Stimulated activated CD4-positive, alpha-beta T cell treated with anti-CD3 and anti-CD28 coated beads, Interleukin-2, amount 100 ng/mL, for 24 hours (primary cell): Measurements from ENCODE around the gene C5.

Experiments used
- DNase-seq, 2 donors: peaks; one replicate each; pipeline ENCODE4 v3.0.0-alpha.2; 2020

The C5 gene

DNA sequence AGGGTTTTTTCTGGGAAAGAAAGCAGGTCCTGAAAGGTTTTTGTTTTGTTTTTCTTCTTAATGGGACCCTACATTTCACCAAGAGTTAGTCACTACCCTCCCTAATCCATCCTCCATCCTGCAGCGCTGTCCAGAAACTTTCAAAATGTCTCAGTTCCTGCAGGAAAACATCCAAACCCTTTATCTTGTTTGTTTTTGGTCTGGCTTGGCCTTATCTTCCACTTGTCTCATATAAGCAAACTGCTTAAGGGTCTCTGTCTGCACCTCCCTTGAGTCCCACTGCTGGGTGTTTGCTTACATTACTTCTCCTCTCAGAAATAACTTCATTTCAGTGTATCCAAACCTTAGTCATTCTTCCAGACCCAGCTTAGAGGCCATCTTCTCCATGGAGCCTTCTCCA, 112.5 kb downstream of the C5 start:
- no peak for DNase-seq

- DNase-seq: no peak
These were observed 112.9 kb downstream of the C5 start for GRCh38 chr9:120937127-120937526.

DNA sequence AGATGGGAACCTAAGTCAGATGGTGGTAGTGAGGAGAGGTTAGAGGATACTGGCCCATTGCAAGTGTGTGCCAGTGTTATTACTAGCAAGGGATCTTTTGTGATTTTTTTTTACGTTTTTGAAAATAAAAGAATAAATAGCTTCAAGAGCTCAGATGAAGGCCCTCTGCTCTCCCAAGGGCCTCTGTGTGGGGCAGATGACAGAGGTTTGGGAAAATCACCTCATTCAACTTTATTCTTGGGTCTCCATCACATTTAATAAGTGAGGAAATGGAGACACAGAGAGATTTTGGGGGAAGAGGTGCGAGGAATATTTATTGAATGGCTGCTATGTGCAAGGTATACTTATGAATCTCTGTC, 113.3 kb downstream of the C5 start:
- DNase-seq: no peak

GRCh38 chr9:120936011-120936763, 113.9 kb downstream of the C5 start:
- peak; percentile 95 to 97 for DNase-seq

DNA sequence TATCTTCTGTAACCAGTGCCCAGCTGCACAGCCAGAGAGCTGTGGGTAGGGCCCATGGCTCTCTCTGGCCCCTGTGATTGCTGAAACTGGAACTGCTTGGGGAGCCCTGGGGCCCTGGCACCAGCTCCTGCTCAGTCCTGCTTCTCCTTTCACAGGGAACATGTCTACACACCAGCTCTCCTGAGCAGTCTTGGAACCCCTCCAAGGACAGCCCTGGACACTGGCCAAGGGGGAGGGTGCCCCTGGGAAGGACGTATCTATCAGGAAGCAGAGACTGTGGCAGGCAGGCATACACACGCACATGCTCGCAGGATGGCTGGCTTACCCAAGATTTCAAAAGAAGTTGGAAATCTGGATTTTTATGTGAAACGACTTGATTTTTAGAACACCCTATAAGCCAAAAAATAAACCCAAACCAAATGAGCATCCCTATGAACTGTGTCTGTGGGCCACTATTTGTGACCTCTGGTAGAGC, 114.7 kb downstream of the C5 start:
- peak in 1 of 2 donors; percentile 22 for DNase-seq

- DNase-seq: no peak
These were observed 115.8 kb downstream of the C5 start for GRCh38 chr9:120934281-120934680.

DNA sequence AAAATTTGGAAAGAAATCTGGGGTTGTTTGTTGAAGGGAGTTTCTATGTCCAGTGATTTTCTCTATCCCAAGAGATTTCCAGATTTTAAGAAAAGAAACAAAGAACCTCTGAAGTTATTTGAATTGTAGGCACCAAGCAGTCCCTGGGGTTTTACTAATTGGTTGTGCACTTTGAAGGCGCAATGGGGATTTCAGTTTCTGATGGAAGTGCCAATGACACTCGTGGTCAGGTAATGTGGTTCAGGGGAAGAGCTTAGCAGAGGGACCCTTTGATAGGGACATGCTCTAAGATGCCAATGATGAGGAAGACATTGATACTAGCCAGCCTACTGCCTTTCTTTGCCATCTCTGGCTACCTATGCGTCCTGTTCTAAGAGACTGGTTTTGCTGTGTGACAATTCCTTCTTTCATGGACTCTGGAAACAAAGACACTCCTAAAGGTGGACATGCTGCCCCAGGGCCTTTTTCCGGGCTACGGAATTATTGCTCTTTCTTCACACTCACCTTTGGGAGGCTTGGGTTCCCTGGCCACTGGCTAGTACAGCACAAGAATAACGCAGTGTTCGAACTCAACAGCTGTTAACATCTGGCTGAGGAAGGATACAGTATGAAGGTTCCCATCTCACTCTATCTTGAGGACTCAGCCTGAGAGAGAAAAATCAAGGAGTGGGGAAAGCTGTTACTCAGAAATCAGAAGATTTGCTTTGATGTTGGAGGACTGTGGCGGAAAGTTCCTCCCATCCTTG, 116.6 kb downstream of the C5 start:
- no peak for DNase-seq

- DNase-seq: peak in 1 of 2 donors; percentile 27
These were observed 117.8 kb downstream of the C5 start for GRCh38 chr9:120932086-120932823.

DNA sequence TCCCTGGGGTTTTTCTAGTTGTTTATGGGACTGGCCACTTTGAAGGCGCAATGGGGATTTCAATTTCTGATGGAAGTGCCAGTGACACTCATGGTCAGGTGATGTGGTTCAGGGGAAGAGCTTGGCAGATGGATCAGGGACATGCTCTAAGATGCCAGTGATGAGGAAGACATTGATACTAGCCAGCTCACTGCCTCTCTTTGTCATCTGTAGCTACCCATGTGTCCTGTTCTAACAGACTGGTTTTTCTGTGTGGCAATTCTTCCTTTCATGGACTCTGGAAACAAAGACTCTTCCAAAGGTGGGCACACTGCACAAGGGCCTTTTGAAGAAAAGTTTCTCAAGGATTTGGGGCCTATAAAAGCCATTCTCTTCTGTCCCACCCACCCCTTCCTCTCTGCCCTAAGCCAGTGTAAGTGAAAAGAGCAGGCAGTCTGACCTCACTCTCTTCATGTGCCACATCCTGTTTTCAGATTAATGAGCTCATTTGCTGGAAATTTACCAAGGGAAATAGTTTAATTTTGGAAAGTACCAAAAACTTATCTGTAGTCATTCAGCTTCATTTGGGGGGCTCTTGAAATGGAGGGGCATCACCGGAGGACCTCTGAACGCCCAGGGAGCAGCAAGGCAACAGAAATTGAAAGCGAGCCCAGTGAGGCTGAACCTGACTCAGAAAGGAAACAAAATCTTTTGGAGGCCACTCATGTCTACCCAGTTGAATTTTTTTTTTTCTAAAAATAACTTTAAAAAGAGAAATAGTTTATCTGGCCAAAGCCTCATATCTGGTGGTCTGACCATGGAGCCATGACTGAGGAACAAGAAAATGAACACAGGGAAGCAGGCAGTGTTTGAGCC, 118.6 kb downstream of the C5 start:
- DNase-seq: peak; percentile 63 to 70

GRCh38 chr9:120929229-120929791, 120.8 kb downstream of the C5 start:
- no peak for DNase-seq

DNA sequence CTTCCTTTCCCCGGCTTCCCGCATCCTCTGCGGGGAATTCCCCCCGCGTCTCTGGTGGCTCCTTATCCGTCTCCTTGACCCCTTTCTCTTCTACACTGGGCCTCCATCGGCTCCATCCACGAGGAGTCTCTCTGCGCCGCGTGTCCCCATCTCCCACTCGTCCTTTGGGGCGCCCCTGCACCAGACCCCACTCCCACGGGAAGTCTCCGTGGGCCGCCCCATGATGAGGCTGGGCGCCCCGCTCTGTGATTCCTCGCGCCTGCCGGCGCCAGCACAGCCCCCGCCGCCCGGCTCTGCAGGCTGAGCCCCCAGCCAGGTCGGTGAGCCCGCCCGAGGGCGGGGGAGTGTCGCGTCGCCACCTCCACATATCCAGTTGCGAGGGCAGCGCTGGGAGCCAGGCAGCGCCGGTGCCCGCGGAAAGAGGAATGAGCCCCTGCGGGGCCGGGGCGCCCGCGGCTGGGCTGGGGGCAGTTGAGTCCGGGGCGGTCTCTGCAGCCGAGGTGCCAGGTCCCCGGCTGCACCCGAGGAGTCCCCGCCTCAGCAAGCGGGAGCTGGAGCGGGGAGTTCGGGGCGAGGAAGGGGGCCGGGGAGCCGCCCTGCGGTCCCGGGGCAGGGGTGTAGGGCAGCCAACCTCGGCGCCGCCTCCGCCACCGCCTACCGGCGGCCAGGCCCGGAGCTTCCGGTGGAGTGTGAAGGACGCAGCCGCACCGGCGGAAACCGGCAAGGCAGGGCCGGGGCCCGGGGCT, 121.4 kb downstream of the C5 start:
- peak; percentile 72 to 80 for DNase-seq

DNA sequence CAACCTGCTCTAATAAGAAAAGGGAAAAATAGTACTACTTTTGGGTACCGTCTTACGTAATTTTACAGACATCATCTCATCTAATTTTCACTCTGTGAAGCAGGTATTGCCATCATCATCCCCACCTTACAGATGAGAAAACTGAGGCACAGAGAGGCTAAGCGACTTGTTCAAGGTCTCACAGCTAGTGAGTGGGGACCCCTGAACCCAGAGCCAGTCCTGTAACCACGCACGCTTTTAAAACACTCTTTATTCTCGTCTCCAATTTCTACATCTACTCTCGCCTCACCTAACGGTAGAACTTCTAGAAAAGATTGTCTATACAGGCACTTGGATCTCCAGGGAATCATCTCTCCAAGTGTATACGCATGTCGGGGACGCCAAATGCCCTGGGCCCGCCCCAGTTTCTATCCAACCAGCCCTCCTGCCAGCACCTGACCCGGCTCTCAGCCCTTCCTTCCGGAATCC, 122.0 kb downstream of the C5 start:
- no peak for DNase-seq

GRCh38 chr9:120927269-120928014, 122.6 kb downstream of the C5 start:
- DNase-seq: peak in 1 of 2 donors; percentile 27

DNA sequence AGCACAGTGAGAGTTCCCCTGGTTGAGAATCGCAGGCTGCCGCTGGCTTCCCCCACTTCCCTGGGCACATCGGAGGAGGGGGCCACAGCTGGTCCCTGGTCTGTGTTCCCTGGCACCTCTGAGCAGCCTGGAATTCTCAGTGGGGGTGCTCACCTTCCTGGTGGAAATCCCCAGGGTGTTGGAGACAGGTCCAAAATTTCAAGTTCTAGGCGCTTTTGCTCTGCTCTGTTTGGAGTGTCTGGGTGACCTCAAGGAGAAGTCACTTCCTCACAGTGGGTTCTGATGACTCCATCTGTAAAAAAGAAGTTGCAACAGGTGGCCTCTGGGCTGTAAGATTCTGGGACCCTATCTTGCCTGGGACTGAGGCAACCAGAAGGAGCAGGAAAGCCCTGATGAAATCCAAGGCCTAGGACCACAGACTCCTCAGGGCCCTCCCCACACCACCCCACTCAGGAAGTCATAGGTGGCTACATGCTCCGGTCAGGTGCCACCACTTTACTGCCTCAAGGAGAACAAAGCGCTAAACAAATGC, 123.6 kb downstream of the C5 start, which contains the start of gene TRAF1:
Gene TRAF1 (minus strand): TSS at position 400 of the 532 bp plus-strand sequence. CDS start 721 bp downstream, outside the sequence.
- no peak for DNase-seq

DNA sequence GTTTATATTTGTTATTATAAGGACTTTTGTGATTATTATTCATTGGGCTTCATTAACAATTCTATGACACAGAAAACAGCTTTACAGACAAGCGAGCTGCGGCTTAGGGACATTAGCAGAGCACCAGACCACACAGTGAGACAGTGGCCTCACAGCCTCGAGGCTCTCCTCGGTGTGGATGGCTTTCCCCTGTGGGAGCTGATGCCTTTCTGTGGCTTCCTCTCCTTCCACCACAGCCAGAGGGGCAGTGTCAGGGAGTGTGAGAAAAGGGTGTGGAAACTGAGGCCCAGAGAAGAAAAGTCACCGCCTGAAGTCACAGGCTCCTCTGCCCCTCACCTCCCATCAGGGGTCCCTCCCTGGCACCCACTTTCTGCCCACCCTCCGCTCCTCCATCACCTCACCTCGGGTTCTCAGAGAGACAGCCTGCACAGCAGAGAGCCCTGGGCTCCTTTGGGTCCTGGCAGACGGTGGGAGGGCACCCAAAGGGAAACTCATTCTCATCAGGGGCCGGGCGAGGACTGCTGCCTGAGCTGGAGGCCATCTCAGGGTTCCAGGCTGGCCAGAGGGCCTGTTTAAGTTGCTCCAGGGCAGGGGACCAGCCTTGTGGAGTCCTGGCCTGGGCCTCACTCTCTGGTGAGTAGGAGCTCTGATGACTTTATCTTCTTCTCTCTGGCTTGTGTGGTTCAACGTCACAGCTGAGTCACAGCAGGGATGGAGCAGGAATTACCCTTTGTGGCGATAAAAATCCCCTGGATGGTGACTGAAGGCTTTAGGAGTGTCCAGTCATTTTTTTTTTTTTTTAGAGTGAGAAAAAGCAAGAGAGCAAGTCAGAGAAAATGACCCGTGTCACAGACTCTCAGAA, 124.3 kb downstream of the C5 start:
- DNase-seq: peak; percentile 82 to 83

DNA sequence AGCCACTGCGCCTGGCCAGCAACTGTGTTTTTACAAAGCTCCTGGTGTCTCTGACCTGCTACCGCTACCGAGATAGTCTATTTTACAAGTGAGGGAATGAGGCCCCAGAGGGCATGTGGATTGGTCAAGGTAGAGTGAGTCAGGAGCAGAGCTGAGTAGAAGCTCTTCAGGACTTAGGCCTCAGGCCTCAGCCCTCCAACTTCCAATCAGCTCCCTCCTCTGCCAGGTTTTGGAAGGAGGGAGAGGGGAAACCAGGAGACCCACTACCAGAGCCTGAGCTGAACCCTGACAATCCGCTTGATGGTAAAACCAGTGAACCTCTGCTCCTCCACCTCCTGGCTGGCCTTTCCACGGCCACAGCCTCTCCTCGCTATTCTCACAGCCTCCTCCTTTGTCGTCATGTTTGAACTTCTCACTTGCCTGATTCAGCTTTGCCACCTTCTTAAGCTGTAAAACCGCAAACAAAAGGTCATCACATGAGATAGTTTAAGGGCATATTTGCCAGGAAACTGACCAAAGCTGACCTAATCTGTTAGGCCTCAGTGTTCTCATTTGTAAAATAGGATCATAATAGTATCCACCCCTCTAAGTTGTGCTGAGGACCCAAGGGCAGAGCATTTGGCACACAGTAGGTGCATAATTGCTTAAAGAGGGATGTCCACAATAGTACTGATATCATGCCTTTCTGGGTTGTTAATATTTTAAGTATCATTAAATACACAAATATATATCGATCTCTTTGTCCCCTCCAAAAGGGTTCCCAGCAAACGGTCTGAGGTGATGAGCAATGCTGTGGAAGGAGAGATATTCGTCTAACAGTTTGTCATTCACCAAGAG, 125.2 kb downstream of the C5 start:
- DNase-seq: peak in 1 of 2 donors; percentile 45

GRCh38 chr9:120923620-120924328, 126.3 kb downstream of the C5 start:
- no peak for DNase-seq
